T-helper 22 cell (primary cell): ENCODE results near the gene SLC12A7.

Source experiments
- DNase-seq: peaks from one replicate; pipeline ENCODE4 v3.0.0-alpha.2; 2020; ENCODE audit warnings: low read depth

The SLC12A7 gene

GRCh38 chr5:1125030-1125357 is 13.1 kb upstream of the SLC12A7 start:
- no peak for DNase-seq

GRCh38 chr5:1124205-1125029 is 12.6 kb upstream of the SLC12A7 start:
- no peak for DNase-seq

- DNase-seq, result no peak
Observed at GRCh38 chr5:1123418-1124147, 11.7 kb upstream of the SLC12A7 start.

- no peak for DNase-seq
Observed at GRCh38 chr5:1122511-1123294, 10.8 kb upstream of the SLC12A7 start.

- no peak for DNase-seq
Observed at GRCh38 chr5:1121891-1122290, 10.0 kb upstream of the SLC12A7 start.

- DNase-seq, result no peak
Observed at GRCh38 chr5:1121044-1121443, 9.2 kb upstream of the SLC12A7 start.

GRCh38 chr5:1120236-1120999 is 8.6 kb upstream of the SLC12A7 start:
- DNase-seq, result no peak

GRCh38 chr5:1119312-1119831 is 7.5 kb upstream of the SLC12A7 start:
- DNase-seq, result no peak

- no peak for DNase-seq
Observed at GRCh38 chr5:1118738-1119137, 6.9 kb upstream of the SLC12A7 start.

- no peak for DNase-seq
Observed at GRCh38 chr5:1118231-1118698, 6.4 kb upstream of the SLC12A7 start.

- no peak for DNase-seq
Observed at GRCh38 chr5:1116977-1117376, 5.1 kb upstream of the SLC12A7 start.

- DNase-seq, result no peak
Observed at GRCh38 chr5:1116109-1116740, 4.4 kb upstream of the SLC12A7 start.

GRCh38 chr5:1115123-1115815 is 3.4 kb upstream of the SLC12A7 start:
- no peak for DNase-seq

- DNase-seq, result no peak
Observed at GRCh38 chr5:1113805-1114586, 2.1 kb upstream of the SLC12A7 start.

GRCh38 chr5:1113332-1113690 is 1.4 kb upstream of the SLC12A7 start:
- DNase-seq, result no peak

- DNase-seq, result no peak
Observed at GRCh38 chr5:1112596-1113331, 901 bp upstream of the SLC12A7 start.

- no peak for DNase-seq
Observed at GRCh38 chr5:1111241-1111726, 579 bp downstream of the SLC12A7 start.

GRCh38 chr5:1110307-1111240 is 1.3 kb downstream of the SLC12A7 start:
- no peak for DNase-seq
